Smooth muscle cell (in vitro differentiated cells): ENCODE measurements around the gene WFIKKN2. TPM values are rescaled to one million over a fixed set of nuclear protein-coding genes. Genes with fewer than 3 reads are reported as not detected.

Experiments
- DNase-seq: peaks from one replicate; lab custom pipeline; 2025; ENCODE audit not compliant: unreplicated experiment; lab: John Stamatoyannopoulos, UW
- H2AFZ ChIP-seq: fragments of 200-600 bp; sonication (generic); 2 replicates; pipeline ENCODE4 v1.6.0; 2016; ENCODE audit warnings: antibody characterized with exemption, low read depth, mild to moderate bottlenecking
- H3F3A ChIP-seq: fragments of 200-600 bp; sonication (generic); 2 replicates; pipeline ENCODE4 v1.6.0; 2017; ENCODE audit warnings: antibody characterized with exemption, low read depth
- H3K27ac ChIP-seq: fragments of 200-600 bp; sonication (generic); 2 replicates; pipeline ENCODE4 v1.5.1; 2016; ENCODE audit warnings: low read depth, mild to moderate bottlenecking
- H3K27me3 ChIP-seq: fragments of 200-600 bp; sonication (generic); 2 replicates; pipeline ENCODE4 v1.6.1; 2016; ENCODE audit warnings: low read depth, mild to moderate bottlenecking
- H3K36me3 ChIP-seq: fragments of 200-600 bp; sonication (generic); 2 replicates; pipeline ENCODE4 v1.5.1; 2016; ENCODE audit warnings: low read depth
- H3K4me1 ChIP-seq: fragments of 200-600 bp; sonication (generic); 2 replicates; pipeline ENCODE4 v1.5.1; 2016; ENCODE audit warnings: low read depth
- H3K4me2 ChIP-seq: fragments of 200-600 bp; sonication (generic); 2 replicates; pipeline ENCODE4 v1.6.0; 2016; ENCODE audit warnings: mild to moderate bottlenecking
- H3K4me3 ChIP-seq: fragments of 200-600 bp; sonication (generic); 2 replicates; pipeline ENCODE4 v1.5.1; 2016; ENCODE audit warnings: mild to moderate bottlenecking
- H3K79me2 ChIP-seq: fragments of 200-600 bp; sonication (generic); 2 replicates; pipeline ENCODE4 v1.6.0; 2016; ENCODE audit warnings: low read depth, mild to moderate bottlenecking
- H3K9ac ChIP-seq: fragments of 200-600 bp; sonication (generic); 2 replicates; pipeline ENCODE4 v1.6.0; 2016; ENCODE audit warnings: low read depth
- H3K9me3 ChIP-seq: fragments of 200-600 bp; sonication (generic); replicated peaks from 2 replicates; pipeline ENCODE4 v1.5.1; 2016; ENCODE audit warnings: low read depth
- H4K20me1 ChIP-seq: fragments of 200-600 bp; sonication (generic); 2 replicates; pipeline ENCODE4 v1.6.0; 2016; ENCODE audit warnings: low read depth
- CTCF ChIP-seq: fragments of 200-600 bp; sonication (generic); IDR thresholded peaks from 2 replicates; pipeline ENCODE4 v1.5.1; 2017; ENCODE audit warnings: borderline replicate concordance, mild to moderate bottlenecking, antibody characterized with exemption; ENCODE audit not compliant: insufficient read depth, poor library complexity, severe bottlenecking
- WGBS: methylation state at CpG from one replicate; pipeline ENCODE4 v1.1.7; 2016; ENCODE audit warnings: low lambda C conversion rate; 5-methylcytosine and 5-hydroxymethylcytosine counted together
- polyA plus RNA-seq: library from polyadenylated mRNA; unstranded; fragments of >200 nt; fragmentation: Nextera tagmentation; extraction: Ambion mirVana; gene quantifications from 2 replicates; pipeline ENCODE4 v1.2.1, GENCODE V29; 2016
- total RNA-seq: library from RNA; depleted of rRNA; stranded (reverse); fragments of >200 nt; gene quantifications from 2 replicates; pipeline ENCODE4 v1.2.3, GENCODE V29; 2014

WFIKKN2 gene
- total and polyA plus RNA-seq, 2 experiments from 2014 or later, result not detected

- Histone ChIP-seq H3K9ac (no peak overlapping the region), H3K27me3 (no peaks in the 10 kb centered on the region), H3K27ac (no peak overlapping the region), H3K4me2 (no peak overlapping the region), H3K36me3 (no peaks in the 10 kb centered on the region), H3K4me3 (no peak overlapping the region), H3K9me3 (no peaks in the 10 kb centered on the region), H3K79me2 (no peaks in the 10 kb centered on the region), H3K4me1 (no peaks in the 10 kb centered on the region), H3F3A (no peaks in the 10 kb centered on the region), H4K20me1 (no peaks in the 10 kb centered on the region), H2AFZ (no peak overlapping the region)
- no peak for TF ChIP-seq CTCF
- 98% methylated on average over 7 of the region's 7 CpGs for WGBS
- no peak for DNase-seq
These were observed 27.0 kb upstream of the WFIKKN2 start for GRCh38 chr17:50808413-50808812.

GRCh38 chr17:50808888-50809287 lies 26.5 kb upstream of the WFIKKN2 start:
- Histone ChIP-seq H4K20me1 (no peaks in the 10 kb centered on the region), H3K4me2 (no peak overlapping the region), H3K36me3 (no peaks in the 10 kb centered on the region), H2AFZ (no peak overlapping the region), H3K27me3 (no peaks in the 10 kb centered on the region), H3F3A (no peaks in the 10 kb centered on the region), H3K79me2 (no peaks in the 10 kb centered on the region), H3K9me3 (no peaks in the 10 kb centered on the region), H3K27ac (no peak overlapping the region), H3K4me3 (no peak overlapping the region), H3K4me1 (no peaks in the 10 kb centered on the region), H3K9ac (no peak overlapping the region)
- DNase-seq, result no peak
- WGBS, result 88% methylated on average over 3 of the region's 3 CpGs
- no peak for TF ChIP-seq CTCF

GRCh38 chr17:50813583-50813982 lies 21.8 kb upstream of the WFIKKN2 start:
- H3K79me2 ChIP-seq, result no peaks in the 10 kb centered on the region
- H3F3A ChIP-seq, result no peaks in the 10 kb centered on the region
- no peaks in the 10 kb centered on the region for H3K4me1 ChIP-seq
- no peak overlapping the region for H3K27ac ChIP-seq
- no peak overlapping the region for H3K9ac ChIP-seq
- no peaks in the 10 kb centered on the region for H3K9me3 ChIP-seq
- H4K20me1 ChIP-seq, result no peaks in the 10 kb centered on the region
- no peak overlapping the region for H3K4me3 ChIP-seq
- H3K36me3 ChIP-seq, result no peaks in the 10 kb centered on the region
- DNase-seq, result no peak
- no peaks in the 10 kb centered on the region for H3K27me3 ChIP-seq
- H3K4me2 ChIP-seq, result no peak overlapping the region
- no peak for TF ChIP-seq CTCF
- H2AFZ ChIP-seq, result no peak overlapping the region

- 91% methylated on average over 3 of the region's 3 CpGs for WGBS
- no peak for TF ChIP-seq CTCF
- Histone ChIP-seq H2AFZ (no peak overlapping the region), H3K9ac (no peak overlapping the region), H3K4me3 (no peak overlapping the region), H3K4me2 (no peak overlapping the region), H3K4me1 (no peaks in the 10 kb centered on the region), H3K79me2 (no peaks in the 10 kb centered on the region), H3K36me3 (no peaks in the 10 kb centered on the region), H3F3A (no peaks in the 10 kb centered on the region), H4K20me1 (no peaks in the 10 kb centered on the region), H3K27me3 (no peaks in the 10 kb centered on the region), H3K9me3 (no peaks in the 10 kb centered on the region), H3K27ac (no peak overlapping the region)
- no peak for DNase-seq
These were observed 20.0 kb upstream of the WFIKKN2 start for GRCh38 chr17:50815400-50815799.
